Measurements from ENCODE around the gene ORC5. TPM values are rescaled to one million over a fixed set of nuclear protein-coding genes. Genes with fewer than 3 reads are reported as not detected.

ORC5 gene
- total and polyA plus RNA-seq, 2 experiments from 2014 or later, result 10.9 to 89.0 TPM

- TF ChIP-seq, protein P1, sequence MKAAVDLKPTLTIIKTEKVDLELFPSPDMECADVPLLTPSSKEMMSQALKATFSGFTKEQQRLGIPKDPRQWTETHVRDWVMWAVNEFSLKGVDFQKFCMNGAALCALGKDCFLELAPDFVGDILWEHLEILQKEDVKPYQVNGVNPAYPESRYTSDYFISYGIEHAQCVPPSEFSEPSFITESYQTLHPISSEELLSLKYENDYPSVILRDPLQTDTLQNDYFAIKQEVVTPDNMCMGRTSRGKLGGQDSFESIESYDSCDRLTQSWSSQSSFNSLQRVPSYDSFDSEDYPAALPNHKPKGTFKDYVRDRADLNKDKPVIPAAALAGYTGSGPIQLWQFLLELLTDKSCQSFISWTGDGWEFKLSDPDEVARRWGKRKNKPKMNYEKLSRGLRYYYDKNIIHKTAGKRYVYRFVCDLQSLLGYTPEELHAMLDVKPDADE (IDR thresholded peaks at IDR 0.05), result no peak
- TF ChIP-seq EZH2 (IDR thresholded peaks at IDR 0.05; ENCODE audit: low read depth, unreplicated experiment) (no peak), STAT1 (IDR thresholded peaks at IDR 0.05; ENCODE audit: unreplicated experiment) (no peak), ZNF114 (CRISPR knock-in tag; IDR thresholded peaks at IDR 0.05) (no peak), NANOG (IDR thresholded peaks at IDR 0.05; ENCODE audit: borderline replicate concordance) (no peak)
Measured at GRCh38 chr7:104208421-104208780, 588 bp upstream of the ORC5 start (continued).

DNA sequence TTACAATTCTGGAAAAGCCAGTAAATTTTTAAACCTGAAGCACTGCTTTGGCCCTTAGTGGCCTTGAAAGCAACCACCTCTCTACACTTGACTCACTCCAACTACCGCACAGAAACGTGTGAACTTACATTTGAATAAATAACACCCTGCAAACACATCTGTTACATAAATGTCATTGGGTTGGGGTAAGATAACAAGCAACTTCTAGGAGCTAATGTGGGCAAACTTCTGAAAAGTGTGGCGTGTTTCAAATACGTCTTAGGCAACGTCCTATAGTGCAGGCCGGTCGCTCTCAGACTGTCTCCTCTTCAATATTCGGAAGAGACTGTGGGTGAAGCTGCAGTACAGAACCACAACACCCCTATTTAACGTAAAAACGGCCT is 474 bp downstream of the ORC5 start:
- H3K4me2 ChIP-seq, result peak overlapping the region; percentile 99
- H2AFZ ChIP-seq, result peak overlapping the region; percentile 99
- H3K27me3 ChIP-seq (ENCODE audit: insufficient read depth), result no peaks in the 10 kb centered on the region
- DNase-seq (ENCODE audit: low spot score) (peak; percentile 4), ATAC-seq (peak; percentile 52)
- H3F3A ChIP-seq (replicated peaks; ENCODE audit: low read depth), result no peaks in the 10 kb centered on the region
- peaks cover 5% of the 10 kb centered on the region for H3K36me3 ChIP-seq (ENCODE audit: insufficient read depth)
- peak overlapping the region; percentile 80 for H3K4me3 ChIP-seq
- Mint-ChIP-seq H3K27ac (peak overlapping the region; percentile 96), H3K36me3 (ENCODE audit: low read depth) (peaks cover 32% of the 10 kb centered on the region), H3K9me3 (peaks cover 39% of the 10 kb centered on the region), H3K4me1 (peaks cover 14% of the 10 kb centered on the region; the same call in 2 of the 3 replicates), H3K4me3 (peak overlapping the region; percentile 96), H3K27me3 (ENCODE audit: insufficient read depth, low read depth, poor library complexity) (no peaks in the 10 kb centered on the region)
- H3K4me1 ChIP-seq (ENCODE audit: insufficient read depth), result peaks cover 8% of the 10 kb centered on the region; the same call in 1 of the 2 replicates
- H3K9me2 ChIP-seq (ENCODE audit: insufficient read depth), result 0 out of 2 replicates have a peak, but pooled peaks cover 4% of the 10 kb centered on the region
- TF ChIP-seq, protein P2, sequence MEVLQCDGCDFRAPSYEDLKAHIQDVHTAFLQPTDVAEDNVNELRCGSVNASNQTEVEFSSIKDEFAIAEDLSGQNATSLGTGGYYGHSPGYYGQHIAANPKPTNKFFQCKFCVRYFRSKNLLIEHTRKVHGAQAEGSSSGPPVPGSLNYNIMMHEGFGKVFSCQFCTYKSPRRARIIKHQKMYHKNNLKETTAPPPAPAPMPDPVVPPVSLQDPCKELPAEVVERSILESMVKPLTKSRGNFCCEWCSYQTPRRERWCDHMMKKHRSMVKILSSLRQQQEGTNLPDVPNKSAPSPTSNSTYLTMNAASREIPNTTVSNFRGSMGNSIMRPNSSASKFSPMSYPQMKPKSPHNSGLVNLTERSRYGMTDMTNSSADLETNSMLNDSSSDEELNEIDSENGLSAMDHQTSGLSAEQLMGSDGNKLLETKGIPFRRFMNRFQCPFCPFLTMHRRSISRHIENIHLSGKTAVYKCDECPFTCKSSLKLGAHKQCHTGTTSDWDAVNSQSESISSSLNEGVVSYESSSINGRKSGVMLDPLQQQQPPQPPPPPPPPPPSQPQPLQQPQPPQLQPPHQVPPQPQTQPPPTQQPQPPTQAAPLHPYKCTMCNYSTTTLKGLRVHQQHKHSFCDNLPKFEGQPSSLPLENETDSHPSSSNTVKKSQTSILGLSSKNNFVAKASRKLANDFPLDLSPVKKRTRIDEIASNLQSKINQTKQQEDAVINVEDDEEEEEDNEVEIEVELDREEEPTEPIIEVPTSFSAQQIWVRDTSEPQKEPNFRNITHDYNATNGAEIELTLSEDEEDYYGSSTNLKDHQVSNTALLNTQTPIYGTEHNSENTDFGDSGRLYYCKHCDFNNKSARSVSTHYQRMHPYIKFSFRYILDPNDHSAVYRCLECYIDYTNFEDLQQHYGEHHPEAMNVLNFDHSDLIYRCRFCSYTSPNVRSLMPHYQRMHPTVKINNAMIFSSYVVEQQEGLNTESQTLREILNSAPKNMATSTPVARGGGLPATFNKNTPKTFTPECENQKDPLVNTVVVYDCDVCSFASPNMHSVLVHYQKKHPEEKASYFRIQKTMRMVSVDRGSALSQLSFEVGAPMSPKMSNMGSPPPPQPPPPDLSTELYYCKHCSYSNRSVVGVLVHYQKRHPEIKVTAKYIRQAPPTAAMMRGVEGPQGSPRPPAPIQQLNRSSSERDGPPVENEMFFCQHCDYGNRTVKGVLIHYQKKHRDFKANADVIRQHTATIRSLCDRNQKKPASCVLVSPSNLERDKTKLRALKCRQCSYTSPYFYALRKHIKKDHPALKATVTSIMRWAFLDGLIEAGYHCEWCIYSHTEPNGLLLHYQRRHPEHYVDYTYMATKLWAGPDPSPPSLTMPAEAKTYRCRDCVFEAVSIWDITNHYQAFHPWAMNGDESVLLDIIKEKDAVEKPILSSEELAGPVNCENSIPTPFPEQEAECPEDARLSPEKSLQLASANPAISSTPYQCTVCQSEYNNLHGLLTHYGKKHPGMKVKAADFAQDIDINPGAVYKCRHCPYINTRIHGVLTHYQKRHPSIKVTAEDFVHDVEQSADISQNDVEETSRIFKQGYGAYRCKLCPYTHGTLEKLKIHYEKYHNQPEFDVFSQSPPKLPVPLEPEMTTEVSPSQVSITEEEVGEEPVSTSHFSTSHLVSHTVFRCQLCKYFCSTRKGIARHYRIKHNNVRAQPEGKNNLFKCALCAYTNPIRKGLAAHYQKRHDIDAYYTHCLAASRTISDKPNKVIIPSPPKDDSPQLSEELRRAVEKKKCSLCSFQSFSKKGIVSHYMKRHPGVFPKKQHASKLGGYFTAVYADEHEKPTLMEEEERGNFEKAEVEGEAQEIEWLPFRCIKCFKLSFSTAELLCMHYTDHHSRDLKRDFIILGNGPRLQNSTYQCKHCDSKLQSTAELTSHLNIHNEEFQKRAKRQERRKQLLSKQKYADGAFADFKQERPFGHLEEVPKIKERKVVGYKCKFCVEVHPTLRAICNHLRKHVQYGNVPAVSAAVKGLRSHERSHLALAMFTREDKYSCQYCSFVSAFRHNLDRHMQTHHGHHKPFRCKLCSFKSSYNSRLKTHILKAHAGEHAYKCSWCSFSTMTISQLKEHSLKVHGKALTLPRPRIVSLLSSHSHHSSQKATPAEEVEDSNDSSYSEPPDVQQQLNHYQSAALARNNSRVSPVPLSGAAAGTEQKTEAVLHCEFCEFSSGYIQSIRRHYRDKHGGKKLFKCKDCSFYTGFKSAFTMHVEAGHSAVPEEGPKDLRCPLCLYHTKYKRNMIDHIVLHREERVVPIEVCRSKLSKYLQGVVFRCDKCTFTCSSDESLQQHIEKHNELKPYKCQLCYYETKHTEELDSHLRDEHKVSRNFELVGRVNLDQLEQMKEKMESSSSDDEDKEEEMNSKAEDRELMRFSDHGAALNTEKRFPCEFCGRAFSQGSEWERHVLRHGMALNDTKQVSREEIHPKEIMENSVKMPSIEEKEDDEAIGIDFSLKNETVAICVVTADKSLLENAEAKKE (CRISPR knock-in tag; IDR thresholded peaks at IDR 0.05), result no peak
- no peak for TF ChIP-seq POLR2AphosphoS5 (IDR thresholded peaks at IDR 0.05; ENCODE audit: low read depth)
- TF ChIP-seq ZNF114 (CRISPR knock-in tag; IDR thresholded peaks at IDR 0.05), result no peak
- TF ChIP-seq NANOG (IDR thresholded peaks at IDR 0.05; ENCODE audit: borderline replicate concordance), result no peak
- no peak for TF ChIP-seq JUNB (IDR thresholded peaks at IDR 0.05; ENCODE audit: unreplicated experiment)
- TF ChIP-seq STAT1 (IDR thresholded peaks at IDR 0.05; ENCODE audit: unreplicated experiment), result no peak
- no peak for TF ChIP-seq REST (IDR thresholded peaks at IDR 0.05; ENCODE audit: unreplicated experiment)
- TF ChIP-seq, protein P1 (IDR thresholded peaks at IDR 0.05), result no peak
- TF ChIP-seq ZNF331 (CRISPR knock-in tag; IDR thresholded peaks at IDR 0.05; ENCODE audit: low read depth), result no peak
- 0 out of 2 replicates have a peak overlapping the region, but pooled peaks have one; percentile 37 for H3K27ac ChIP-seq (ENCODE audit: low read depth)
- H3K79me2 ChIP-seq (replicated peaks; ENCODE audit: insufficient read depth), result peaks cover 37% of the 10 kb centered on the region
- H4K20me1 ChIP-seq (replicated peaks; ENCODE audit: insufficient read depth), result no peaks in the 10 kb centered on the region
